GM20000 (cell line): ENCODE measurements around the gene TMEM97.
"Not testable (repeated sequence)": the region's sequence is repeated elsewhere in the genome, so short reads cannot be mapped to it uniquely, and the experiment has no call there.

Experiments
- DNase-seq: peaks from one replicate; pipeline ENCODE4 v3.0.0; 2012; ENCODE audit warnings: low spot score
- TF ChIP-seq, protein P1 (sequence below): IDR thresholded peaks from 2 replicates; pipeline ENCODE4 v1.5.1; 2012; ENCODE audit warnings: mild to moderate bottlenecking, control low read depth; ENCODE audit errors: extremely low read depth, missing control alignments

The TMEM97 gene

GRCh38 chr17:28334666-28335200 is 15.7 kb downstream of the TMEM97 start:
- no peak for DNase-seq
- TF ChIP-seq, protein P1, sequence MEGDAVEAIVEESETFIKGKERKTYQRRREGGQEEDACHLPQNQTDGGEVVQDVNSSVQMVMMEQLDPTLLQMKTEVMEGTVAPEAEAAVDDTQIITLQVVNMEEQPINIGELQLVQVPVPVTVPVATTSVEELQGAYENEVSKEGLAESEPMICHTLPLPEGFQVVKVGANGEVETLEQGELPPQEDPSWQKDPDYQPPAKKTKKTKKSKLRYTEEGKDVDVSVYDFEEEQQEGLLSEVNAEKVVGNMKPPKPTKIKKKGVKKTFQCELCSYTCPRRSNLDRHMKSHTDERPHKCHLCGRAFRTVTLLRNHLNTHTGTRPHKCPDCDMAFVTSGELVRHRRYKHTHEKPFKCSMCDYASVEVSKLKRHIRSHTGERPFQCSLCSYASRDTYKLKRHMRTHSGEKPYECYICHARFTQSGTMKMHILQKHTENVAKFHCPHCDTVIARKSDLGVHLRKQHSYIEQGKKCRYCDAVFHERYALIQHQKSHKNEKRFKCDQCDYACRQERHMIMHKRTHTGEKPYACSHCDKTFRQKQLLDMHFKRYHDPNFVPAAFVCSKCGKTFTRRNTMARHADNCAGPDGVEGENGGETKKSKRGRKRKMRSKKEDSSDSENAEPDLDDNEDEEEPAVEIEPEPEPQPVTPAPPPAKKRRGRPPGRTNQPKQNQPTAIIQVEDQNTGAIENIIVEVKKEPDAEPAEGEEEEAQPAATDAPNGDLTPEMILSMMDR = no peak

GRCh38 chr17:28335201-28335958 is 16.4 kb downstream of the TMEM97 start, which contains the start of the genes IFT20 and TNFAIP1:
Gene IFT20 (minus strand): TSS chr17:28335472. CDS start chr17:28331985, 3,487 bp downstream.
Gene TNFAIP1 (plus strand): TSS chr17:28335761. CDS start chr17:28339522, 3,761 bp downstream.
- peak; percentile 97 for DNase-seq
- TF ChIP-seq, protein P1 = no peak

- DNase-seq = peak; percentile 20
- TF ChIP-seq, protein P1 = no peak
These were observed 17.2 kb downstream of the TMEM97 start for GRCh38 chr17:28335959-28336871.

GRCh38 chr17:28338056-28338768 is 19.2 kb downstream of the TMEM97 start:
- TF ChIP-seq, protein P1 = no peak
- DNase-seq = no peak

DNA sequence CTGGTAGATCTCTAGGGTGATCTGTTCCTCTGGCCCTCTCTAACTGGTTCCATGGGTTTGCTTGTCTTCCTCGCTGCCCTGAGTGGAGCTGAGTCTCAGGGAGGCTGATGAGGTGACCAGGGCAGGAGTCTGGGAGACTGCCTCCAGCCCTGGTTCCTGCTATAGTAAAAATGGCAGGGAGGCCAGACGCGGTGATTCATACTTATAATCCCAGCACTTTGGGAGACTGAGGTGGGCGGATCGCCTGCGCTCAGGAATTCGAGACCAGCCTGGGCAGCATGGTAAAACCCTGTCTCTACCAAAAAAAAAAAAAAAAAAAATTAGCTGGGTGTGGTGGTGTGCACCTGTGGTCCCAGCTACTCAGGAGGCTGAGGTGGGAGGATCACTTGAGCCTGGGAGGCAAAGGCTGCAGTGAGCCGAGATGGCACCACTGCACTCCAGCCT is 19.8 kb downstream of the TMEM97 start:
- DNase-seq = not testable (repeated sequence)

GRCh38 chr17:28339431-28339830 is 20.4 kb downstream of the TMEM97 start:
- DNase-seq = no peak
- TF ChIP-seq, protein P1 = no peak

DNA sequence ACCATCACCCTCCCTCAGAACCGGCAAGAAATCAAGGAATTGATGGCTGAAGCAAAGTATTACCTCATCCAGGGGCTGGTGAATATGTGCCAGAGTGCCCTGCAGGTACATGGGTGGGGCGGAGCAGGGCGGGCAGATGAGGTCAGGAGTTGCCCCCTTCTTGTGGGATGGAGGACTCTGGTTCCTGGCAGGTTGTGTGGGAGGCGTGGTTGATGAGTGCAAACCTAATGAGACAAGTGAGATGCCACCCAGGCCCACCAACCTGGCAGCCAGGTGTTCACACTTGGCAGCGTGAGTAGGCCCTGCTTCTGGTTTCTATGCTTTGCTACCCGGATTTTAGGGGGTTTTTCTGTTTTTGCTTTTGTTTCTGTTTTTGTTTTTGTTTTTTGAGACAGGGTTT is 21.4 kb downstream of the TMEM97 start:
- no peak for DNase-seq
- TF ChIP-seq, protein P1 = no peak
